T-helper 17 cell (primary cell): ENCODE results near the gene MSRB1. TPM values are rescaled to one million over a fixed set of nuclear protein-coding genes. Genes with fewer than 3 reads are reported as not detected.
A peak's percentile ranks its signal among the peaks of the same experiment; 100 is the strongest.

ENCODE experiments used
- ATAC-seq: fragments of 150-1000 bp; cut with Tn5 transposase; 2 replicates; pipeline ENCODE4 v1.10.0; 2021; ENCODE audit warnings: mild to moderate bottlenecking, moderate library complexity
- DNase-seq, 3 donors: peaks; one replicate each; pipeline versions ENCODE4 v3.0.0 to v3.0.0-alpha.2; 2020 to 2021
- H3K9me3 ChIP-seq: one replicate; pipeline ENCODE4 v1.7.0; 2013; ENCODE audit warnings: low read length, mild to moderate bottlenecking; ENCODE audit not compliant: control insufficient read depth, poor library complexity, severe bottlenecking
- H3K27ac Mint-ChIP-seq: one replicate; pipeline ENCODE4 v1.8.0; 2022; ENCODE audit warnings: mild to moderate bottlenecking, moderate library complexity, mixed read lengths
- H3K27me3 Mint-ChIP-seq: one replicate; pipeline ENCODE4 v1.8.0; 2022; ENCODE audit warnings: mixed read lengths
- H3K36me3 Mint-ChIP-seq: one replicate; pipeline ENCODE4 v1.8.0; 2022; ENCODE audit warnings: low read depth, mixed read lengths
- H3K4me1 Mint-ChIP-seq: one replicate; pipeline ENCODE4 v1.8.0; 2022; ENCODE audit warnings: mild to moderate bottlenecking, mixed read lengths
- H3K4me3 Mint-ChIP-seq: one replicate; pipeline ENCODE4 v1.8.0; 2022; ENCODE audit warnings: mild to moderate bottlenecking, moderate library complexity, mixed read lengths
- total RNA-seq, 4 donors: library from RNA in 2 of 4; stranded (reverse) in 2 of 4; gene quantifications; one replicate each; pipeline ENCODE4 v1.2.3 and lab custom pipeline; 2022 to 2026

Gene MSRB1
- total RNA-seq, 2 donors from 2014 or later = 3.8 to 4.9 TPM

GRCh38 chr16:1918351-1919326 is 24.4 kb downstream of the MSRB1 start, which contains the start of gene HS3ST6:
TSS of gene HS3ST6 (minus strand) at chr16:1918415. CDS start at chr16:1918323, 92 bp downstream.
- no peak within 1 kb of the TSS for H3K27ac Mint-ChIP-seq
- peaks cover 7% of the 10 kb centered on the region for H3K36me3 Mint-ChIP-seq
- no peaks in the 10 kb centered on the region for H3K9me3 ChIP-seq
- ATAC-seq (no peak), DNase-seq (no peak)
- peaks cover 60% of the 10 kb centered on the region for H3K27me3 Mint-ChIP-seq
- H3K4me1 Mint-ChIP-seq = peaks cover 8% of the 10 kb centered on the region
- no peak within 1 kb of the TSS for H3K4me3 Mint-ChIP-seq

- H3K27me3 Mint-ChIP-seq = peaks cover 51% of the 10 kb centered on the region
- DNase-seq (no peak), ATAC-seq (no peak)
- H3K36me3 Mint-ChIP-seq = peaks cover 7% of the 10 kb centered on the region
- H3K4me1 Mint-ChIP-seq = peaks cover 8% of the 10 kb centered on the region
- no peaks in the 10 kb centered on the region for H3K9me3 ChIP-seq
- H3K4me3 Mint-ChIP-seq = no peak overlapping the region
- H3K27ac Mint-ChIP-seq = no peak overlapping the region
Observed at GRCh38 chr16:1917665-1918350, 25.2 kb downstream of the MSRB1 start.

- DNase-seq (no peak), ATAC-seq (no peak)
- H3K4me1 Mint-ChIP-seq = peaks cover 8% of the 10 kb centered on the region
- H3K9me3 ChIP-seq = no peaks in the 10 kb centered on the region
- H3K27ac Mint-ChIP-seq = no peak overlapping the region
- peak overlapping the region; percentile 12 for H3K4me3 Mint-ChIP-seq
- H3K27me3 Mint-ChIP-seq = peaks cover 45% of the 10 kb centered on the region
- H3K36me3 Mint-ChIP-seq = peaks cover 7% of the 10 kb centered on the region
Observed at GRCh38 chr16:1917056-1917664, 25.8 kb downstream of the MSRB1 start.

- no peak overlapping the region for H3K27ac Mint-ChIP-seq
- H3K9me3 ChIP-seq = no peaks in the 10 kb centered on the region
- H3K4me3 Mint-ChIP-seq = peak overlapping the region; percentile 12
- peaks cover 41% of the 10 kb centered on the region for H3K27me3 Mint-ChIP-seq
- DNase-seq = no peak
- no peak for ATAC-seq
- peaks cover 7% of the 10 kb centered on the region for H3K36me3 Mint-ChIP-seq
- H3K4me1 Mint-ChIP-seq = peaks cover 8% of the 10 kb centered on the region
Observed at GRCh38 chr16:1916640-1916990, 26.4 kb downstream of the MSRB1 start.

- peaks cover 4% of the 10 kb centered on the region for H3K36me3 Mint-ChIP-seq
- ATAC-seq = no peak
Observed at GRCh38 chr16:1915732-1916639, 27.0 kb downstream of the MSRB1 start.

GRCh38 chr16:1914988-1915387 is 28.0 kb downstream of the MSRB1 start:
- H3K27me3 Mint-ChIP-seq = peaks cover 25% of the 10 kb centered on the region
- ATAC-seq = no peak
- H3K4me1 Mint-ChIP-seq = peaks cover 5% of the 10 kb centered on the region
- H3K27ac Mint-ChIP-seq = no peak overlapping the region
- H3K9me3 ChIP-seq = no peaks in the 10 kb centered on the region
- DNase-seq = no peak
- no peaks in the 10 kb centered on the region for H3K36me3 Mint-ChIP-seq
- H3K4me3 Mint-ChIP-seq = no peak overlapping the region

More at GRCh38 chr16:1915732-1916639, 27.0 kb downstream of the MSRB1 start:
- Mint-ChIP-seq H3K27me3 (peaks cover 34% of the 10 kb centered on the region), H3K4me3 (no peak overlapping the region), H3K27ac (no peak overlapping the region), H3K4me1 (peaks cover 5% of the 10 kb centered on the region)
- no peaks in the 10 kb centered on the region for H3K9me3 ChIP-seq
- DNase-seq = no peak

- no peak for DNase-seq
- ATAC-seq = no peak
- no peaks in the 10 kb centered on the region for H3K9me3 ChIP-seq
- H3K4me3 Mint-ChIP-seq = no peak overlapping the region
- H3K4me1 Mint-ChIP-seq = peaks cover 5% of the 10 kb centered on the region
- H3K36me3 Mint-ChIP-seq = no peaks in the 10 kb centered on the region
- peaks cover 25% of the 10 kb centered on the region for H3K27me3 Mint-ChIP-seq
- no peak overlapping the region for H3K27ac Mint-ChIP-seq
Observed at GRCh38 chr16:1914084-1914608, 28.9 kb downstream of the MSRB1 start.

GRCh38 chr16:1913327-1914083 is 29.5 kb downstream of the MSRB1 start:
- peaks cover 5% of the 10 kb centered on the region for H3K4me1 Mint-ChIP-seq
- no peak overlapping the region for H3K4me3 Mint-ChIP-seq
- H3K27me3 Mint-ChIP-seq = peaks cover 29% of the 10 kb centered on the region
- no peaks in the 10 kb centered on the region for H3K9me3 ChIP-seq
- H3K36me3 Mint-ChIP-seq = no peaks in the 10 kb centered on the region
- ATAC-seq (no peak), DNase-seq (no peak)
- no peak overlapping the region for H3K27ac Mint-ChIP-seq

GRCh38 chr16:1912215-1912543 is 30.8 kb downstream of the MSRB1 start:
- peaks cover 31% of the 10 kb centered on the region for H3K27me3 Mint-ChIP-seq
- no peak overlapping the region for H3K27ac Mint-ChIP-seq
- DNase-seq = no peak
- no peak overlapping the region for H3K4me3 Mint-ChIP-seq
- no peak for ATAC-seq
- no peaks in the 10 kb centered on the region for H3K9me3 ChIP-seq
- H3K4me1 Mint-ChIP-seq = peaks cover 5% of the 10 kb centered on the region
- no peaks in the 10 kb centered on the region for H3K36me3 Mint-ChIP-seq

- peaks cover 3% of the 10 kb centered on the region for H3K4me1 Mint-ChIP-seq
- DNase-seq (no peak), ATAC-seq (no peak)
- H3K36me3 Mint-ChIP-seq = no peaks in the 10 kb centered on the region
- H3K27me3 Mint-ChIP-seq = peaks cover 29% of the 10 kb centered on the region
- no peak overlapping the region for H3K27ac Mint-ChIP-seq
- H3K9me3 ChIP-seq = no peaks in the 10 kb centered on the region
- H3K4me3 Mint-ChIP-seq = no peak overlapping the region
Observed at GRCh38 chr16:1911467-1912214, 31.4 kb downstream of the MSRB1 start.

GRCh38 chr16:1909561-1910231 is 33.3 kb downstream of the MSRB1 start:
- no peaks in the 10 kb centered on the region for H3K4me1 Mint-ChIP-seq
- ATAC-seq (no peak), DNase-seq (no peak)
- peaks cover 18% of the 10 kb centered on the region for H3K27me3 Mint-ChIP-seq
- no peaks in the 10 kb centered on the region for H3K36me3 Mint-ChIP-seq
- H3K9me3 ChIP-seq = no peaks in the 10 kb centered on the region
- H3K27ac Mint-ChIP-seq = no peak overlapping the region
- no peak overlapping the region for H3K4me3 Mint-ChIP-seq
